Lung (tissue), 12 donors: Measurements from ENCODE around the gene LRRIQ1. TPM values are rescaled to one million over a fixed set of nuclear protein-coding genes. Genes with fewer than 3 reads are reported as not detected.

ENCODE experiments used
- ATAC-seq: fragments of 200-7000 bp; cut with Tn5 transposase; one replicate; pipeline ENCODE4 v1.9.1; 2020; ENCODE audit warnings: moderate number of reproducible peaks; ENCODE audit not compliant: insufficient read depth, low FRiP score
- DNase-seq, 3 donors: peaks; one replicate each; pipeline ENCODE4 v3.0.0-alpha.2; 2013 to 2017
- H3K27ac ChIP-seq, 2 donors: one replicate each; pipeline ENCODE4 v1.5.1; 2013; ENCODE audit warnings: mild to moderate bottlenecking in 2 of 2, moderate library complexity in 2 of 2, control low read depth in 1 of 2, inconsistent platforms in 1 of 2, low read depth in 1 of 2, low read length in 1 of 2
- H3K27me3 ChIP-seq, 3 donors: one replicate each; pipeline ENCODE4 v1.5.1; 2013; ENCODE audit warnings: low read length in 2 of 3; ENCODE audit not compliant: control insufficient read depth in 3 of 3, insufficient read depth in 3 of 3
- H3K36me3 ChIP-seq, 4 donors: one replicate each; pipeline ENCODE4 v1.5.1; 2013; ENCODE audit warnings: low read length in 4 of 4, mild to moderate bottlenecking in 1 of 4, moderate library complexity in 1 of 4; ENCODE audit not compliant: control insufficient read depth in 4 of 4, insufficient read depth in 4 of 4
- H3K4me1 ChIP-seq, 5 donors: one replicate each; pipeline ENCODE4 v1.5.1; 2013; ENCODE audit warnings: low read length in 5 of 5, mild to moderate bottlenecking in 2 of 5, moderate library complexity in 1 of 5; ENCODE audit not compliant: control insufficient read depth in 5 of 5, insufficient read depth in 5 of 5
- H3K4me3 ChIP-seq: one replicate; pipeline ENCODE4 v1.5.1; 2013; ENCODE audit warnings: mild to moderate bottlenecking, control low read depth, moderate library complexity
- H3K9ac ChIP-seq, 2 donors: one replicate each; pipeline ENCODE4 v1.5.1; 2013; ENCODE audit warnings: low read length in 2 of 2, control low read depth in 1 of 2; ENCODE audit not compliant: insufficient read depth in 1 of 2
- H3K9me3 ChIP-seq, 4 donors: one replicate each; pipeline ENCODE4 v1.5.1; 2013; ENCODE audit warnings: low read length in 3 of 4, mild to moderate bottlenecking in 1 of 4, moderate library complexity in 1 of 4; ENCODE audit not compliant: control insufficient read depth in 4 of 4, insufficient read depth in 3 of 4
- CTCF ChIP-seq: IDR thresholded peaks from 2 replicates; pipeline ENCODE4 v1.5.1; 2012; ENCODE audit warnings: mild to moderate bottlenecking; ENCODE audit errors: control extremely low read depth, extremely low read depth
- WGBS, 2 donors: extraction: QIAGEN DNeasy Blood & Tissue Kit; methylation state at CpG; one replicate each; pipeline ENCODE4 v1.1.7; 2013; 5-methylcytosine and 5-hydroxymethylcytosine counted together
- polyA plus RNA-seq, 2 donors: library from polyadenylated mRNA; stranded (reverse); fragments of 200-250 nt; gene quantifications; one replicate each; pipeline ENCODE4 v1.2.1, GENCODE V29; 2013
- total RNA-seq, 2 donors: library from RNA; depleted of rRNA in 1 of 2; stranded (reverse); fragments of >200 nt in 1 of 2; gene quantifications; one replicate each; pipeline ENCODE4 v1.2.1, GENCODE V29; 2014 to 2021
- donor health status: control.
- donor health status: control.
- donor health status: Bipolar disorder and iron deficiency.
- donor health status: healthy.
- donor health status: DM: yes; HTN: yes; CAD: no.

LRRIQ1 gene
- total and polyA plus RNA-seq, 4 donors, result 3.4 to 33.2 (median 12.0) TPM

- no peak for ATAC-seq
- Histone ChIP-seq H3K27me3 (peaks cover 16 to 97% (median 97%) of the 10 kb centered on the region in 3 donors), H3K9ac (no peak overlapping the region), H3K4me3 (no peak overlapping the region), H3K4me1 (peaks cover 0 to 19% (median 7%) of the 10 kb centered on the region in 5 donors), H3K9me3 (peaks cover 0 to 17% (median 0%) of the 10 kb centered on the region in 4 donors), H3K36me3 (no peaks in the 10 kb centered on the region), H3K27ac (no peak overlapping the region)
- TF ChIP-seq CTCF, result no peak
- WGBS, 2 donors, result 16 to 26% methylated on average over 3 of the region's 3 CpGs
- peak in 1 of 3 donors; percentile 19 for DNase-seq
Measured at GRCh38 chr12:85277191-85277590, 241.0 kb downstream of the LRRIQ1 start.

DNA sequence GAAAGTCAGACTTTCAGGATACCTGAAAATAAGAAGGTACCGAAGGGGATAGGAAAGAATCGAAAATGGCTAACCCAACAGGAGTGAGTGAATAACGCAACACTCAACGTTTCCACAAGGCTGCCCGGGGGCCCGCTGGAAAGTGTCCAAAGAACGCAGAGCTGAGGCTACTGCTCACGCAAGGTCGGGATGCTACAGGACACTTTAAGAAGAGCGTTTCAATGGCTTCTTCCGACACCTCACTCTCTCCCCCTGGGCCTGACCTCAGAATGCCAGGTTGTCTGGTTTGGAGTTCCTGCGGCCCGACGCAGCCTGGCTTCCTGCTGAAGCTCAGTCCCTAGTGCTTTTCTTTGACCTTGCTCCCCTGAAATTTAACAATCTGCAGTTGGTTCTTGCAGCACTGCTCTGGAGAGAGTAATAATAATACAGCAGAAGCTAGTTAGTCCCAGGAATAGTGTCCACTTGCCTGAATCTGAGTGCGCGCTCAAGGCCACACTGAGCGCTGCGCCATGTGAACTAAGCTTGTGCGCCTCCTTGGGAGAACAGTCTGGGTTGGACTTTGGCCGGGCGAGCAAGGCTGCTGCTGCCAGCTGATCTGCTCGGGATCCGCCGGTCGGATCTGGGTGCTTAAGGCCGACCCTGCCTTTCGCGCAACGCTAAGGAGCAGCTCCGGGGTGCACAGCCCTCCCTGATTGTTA, 241.9 kb downstream of the LRRIQ1 start:
- H3K9me3 ChIP-seq, result peaks cover 0 to 17% (median 0%) of the 10 kb centered on the region in 4 donors
- no peak for TF ChIP-seq CTCF
- H3K27ac ChIP-seq, result no peak overlapping the region
- H3K4me3 ChIP-seq, result no peak overlapping the region
- H3K36me3 ChIP-seq, result no peaks in the 10 kb centered on the region
- DNase-seq, result peak in 2 of 3 donors; percentile 13 to 29
- no peak for ATAC-seq
- H3K27me3 ChIP-seq, result peaks cover 16 to 97% (median 96%) of the 10 kb centered on the region in 3 donors
- H3K4me1 ChIP-seq, result peaks cover 0 to 19% (median 7%) of the 10 kb centered on the region in 5 donors
- no peak overlapping the region for H3K9ac ChIP-seq
- 13 to 27% methylated on average over 30 of the region's 30 CpGs for WGBS, 2 donors

DNA sequence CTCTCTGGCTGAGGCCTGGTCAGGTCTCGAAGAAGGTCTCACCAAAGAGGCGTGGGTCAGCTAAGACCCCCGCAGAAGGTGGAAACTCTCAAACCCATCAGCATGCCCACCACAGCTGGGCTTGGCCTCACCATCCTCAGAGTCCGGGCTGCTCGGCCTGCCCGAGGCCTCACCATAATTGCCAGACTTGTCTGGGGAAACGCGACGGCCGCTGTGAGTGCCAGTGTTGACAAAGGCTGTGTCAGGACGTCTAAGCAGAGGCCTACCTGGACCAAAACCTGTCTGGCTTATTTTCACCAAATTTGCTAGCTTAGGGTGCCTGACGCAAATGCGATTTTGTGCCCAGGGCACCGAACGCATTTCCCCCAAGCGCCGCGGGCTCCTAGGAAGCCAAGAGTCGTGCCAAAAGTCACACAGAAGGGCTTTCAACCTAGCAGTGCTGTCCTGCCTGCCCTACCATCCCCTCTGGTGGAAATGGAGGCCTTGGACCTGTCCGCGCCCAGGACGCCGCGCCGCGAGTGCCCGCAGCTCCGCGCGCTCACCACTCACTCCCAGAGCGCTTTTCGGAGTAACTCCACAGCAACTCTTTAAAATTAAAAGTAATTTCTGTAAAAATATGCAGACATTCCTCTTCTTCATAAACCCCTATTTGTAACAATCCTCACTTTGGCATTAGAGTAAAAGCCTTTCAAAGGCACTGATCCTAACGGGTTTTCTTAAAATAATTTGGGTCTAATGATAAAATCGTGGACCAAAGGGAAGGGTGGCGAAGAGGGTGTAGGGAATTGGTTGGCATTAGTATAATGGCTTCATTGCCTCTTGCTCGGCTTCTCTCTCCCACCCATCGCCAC, 242.7 kb downstream of the LRRIQ1 start:
- ATAC-seq (no peak), DNase-seq (no peak)
- peaks cover 0 to 13% (median 0%) of the 10 kb centered on the region in 4 donors for H3K9me3 ChIP-seq
- no peak overlapping the region for H3K4me3 ChIP-seq
- peaks cover 0 to 19% (median 4%) of the 10 kb centered on the region in 5 donors for H3K4me1 ChIP-seq
- H3K36me3 ChIP-seq, result no peaks in the 10 kb centered on the region
- H3K27me3 ChIP-seq, result peaks cover 16 to 97% (median 96%) of the 10 kb centered on the region in 3 donors
- H3K9ac ChIP-seq, result no peak overlapping the region
- 18 to 32% methylated on average over 37 of the region's 37 CpGs for WGBS, 2 donors
- no peak for TF ChIP-seq CTCF
- no peak overlapping the region for H3K27ac ChIP-seq
